Loucy (cell line): ENCODE measurements around the gene CDC14A.

ENCODE experiments used
- EZH2phosphoT487 ChIP-seq: fragments of 200-600 bp; IDR thresholded peaks from 2 replicates; pipeline ENCODE4 v1.6.1; 2018; ENCODE audit warnings: antibody characterized with exemption, mild to moderate bottlenecking, moderate library complexity, borderline replicate concordance
- TF ChIP-seq, protein P1 (sequence below): fragments of 200-600 bp; sonication (generic); conservative IDR thresholded peaks from 2 replicates; pipeline ENCODE4 v1.5.1; 2014; ENCODE audit warnings: mild to moderate bottlenecking, antibody characterized with exemption, low read length

DNA sequence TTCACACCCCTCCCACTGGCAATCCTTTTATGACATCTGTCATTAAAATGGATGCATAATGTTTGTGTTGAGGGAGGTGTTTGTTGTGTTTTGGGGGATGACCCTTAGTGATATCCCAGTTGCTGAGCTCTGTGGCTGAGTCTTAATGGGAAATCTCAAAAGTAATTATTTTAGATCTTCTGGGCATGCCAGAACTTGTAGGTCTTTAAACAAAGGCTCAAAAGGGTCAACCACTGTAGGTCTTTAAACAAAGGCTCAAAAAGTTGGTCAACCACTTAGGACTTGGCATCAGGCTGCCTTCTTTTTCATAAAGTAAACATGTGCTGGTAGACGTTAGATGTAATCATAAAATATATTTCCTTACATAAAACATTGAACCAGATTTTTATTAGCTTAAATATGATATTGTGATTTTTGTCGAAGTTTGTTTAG lies 78.0 kb downstream of the CDC14A start:
- TF ChIP-seq, protein P1, sequence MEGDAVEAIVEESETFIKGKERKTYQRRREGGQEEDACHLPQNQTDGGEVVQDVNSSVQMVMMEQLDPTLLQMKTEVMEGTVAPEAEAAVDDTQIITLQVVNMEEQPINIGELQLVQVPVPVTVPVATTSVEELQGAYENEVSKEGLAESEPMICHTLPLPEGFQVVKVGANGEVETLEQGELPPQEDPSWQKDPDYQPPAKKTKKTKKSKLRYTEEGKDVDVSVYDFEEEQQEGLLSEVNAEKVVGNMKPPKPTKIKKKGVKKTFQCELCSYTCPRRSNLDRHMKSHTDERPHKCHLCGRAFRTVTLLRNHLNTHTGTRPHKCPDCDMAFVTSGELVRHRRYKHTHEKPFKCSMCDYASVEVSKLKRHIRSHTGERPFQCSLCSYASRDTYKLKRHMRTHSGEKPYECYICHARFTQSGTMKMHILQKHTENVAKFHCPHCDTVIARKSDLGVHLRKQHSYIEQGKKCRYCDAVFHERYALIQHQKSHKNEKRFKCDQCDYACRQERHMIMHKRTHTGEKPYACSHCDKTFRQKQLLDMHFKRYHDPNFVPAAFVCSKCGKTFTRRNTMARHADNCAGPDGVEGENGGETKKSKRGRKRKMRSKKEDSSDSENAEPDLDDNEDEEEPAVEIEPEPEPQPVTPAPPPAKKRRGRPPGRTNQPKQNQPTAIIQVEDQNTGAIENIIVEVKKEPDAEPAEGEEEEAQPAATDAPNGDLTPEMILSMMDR: no peak
- TF ChIP-seq EZH2phosphoT487: no peak
